ENCODE data around the gene PXK. TPM values are rescaled to one million over a fixed set of nuclear protein-coding genes. Genes with fewer than 3 reads are reported as not detected.

PXK gene
- total RNA-seq, 2 donors from 2014 or later = 8.2 to 12.7 TPM

DNA sequence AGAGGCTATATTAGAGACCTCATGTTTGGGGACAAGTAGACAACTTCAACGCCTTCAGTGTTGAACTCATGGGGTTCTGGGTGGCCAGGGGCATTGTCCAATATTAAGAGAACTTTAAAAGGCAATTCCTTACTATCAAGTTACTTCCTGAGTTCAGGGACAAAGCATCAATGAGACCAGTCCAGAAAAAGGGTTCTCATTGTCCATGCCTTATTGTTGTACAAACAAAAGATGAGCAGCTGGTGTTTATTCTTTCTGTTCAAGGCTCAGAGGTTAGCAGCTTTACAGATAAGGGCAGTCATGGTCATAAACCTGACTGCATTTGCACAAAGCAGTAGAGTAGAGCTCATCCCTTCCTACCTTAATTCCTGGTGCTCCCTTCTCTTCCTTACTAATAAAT, 119.5 kb downstream of the PXK start:
- no peak for ATAC-seq
- Histone ChIP-seq H3K36me3 (replicated peaks in 1 of 2; ENCODE audit: insufficient read depth in 1 of 2, low read depth in 2 of 2) (no peaks in the 10 kb centered on the region), H3K27me3 (no peaks in the 10 kb centered on the region), H3K27ac (no peak overlapping the region), H3K9me3 (peaks cover 0 to 6% (median 0%) of the 10 kb centered on the region in 3 donors), H3K4me1 (no peaks in the 10 kb centered on the region), H3K4me3 (no peak overlapping the region)
- TF ChIP-seq, protein P1, sequence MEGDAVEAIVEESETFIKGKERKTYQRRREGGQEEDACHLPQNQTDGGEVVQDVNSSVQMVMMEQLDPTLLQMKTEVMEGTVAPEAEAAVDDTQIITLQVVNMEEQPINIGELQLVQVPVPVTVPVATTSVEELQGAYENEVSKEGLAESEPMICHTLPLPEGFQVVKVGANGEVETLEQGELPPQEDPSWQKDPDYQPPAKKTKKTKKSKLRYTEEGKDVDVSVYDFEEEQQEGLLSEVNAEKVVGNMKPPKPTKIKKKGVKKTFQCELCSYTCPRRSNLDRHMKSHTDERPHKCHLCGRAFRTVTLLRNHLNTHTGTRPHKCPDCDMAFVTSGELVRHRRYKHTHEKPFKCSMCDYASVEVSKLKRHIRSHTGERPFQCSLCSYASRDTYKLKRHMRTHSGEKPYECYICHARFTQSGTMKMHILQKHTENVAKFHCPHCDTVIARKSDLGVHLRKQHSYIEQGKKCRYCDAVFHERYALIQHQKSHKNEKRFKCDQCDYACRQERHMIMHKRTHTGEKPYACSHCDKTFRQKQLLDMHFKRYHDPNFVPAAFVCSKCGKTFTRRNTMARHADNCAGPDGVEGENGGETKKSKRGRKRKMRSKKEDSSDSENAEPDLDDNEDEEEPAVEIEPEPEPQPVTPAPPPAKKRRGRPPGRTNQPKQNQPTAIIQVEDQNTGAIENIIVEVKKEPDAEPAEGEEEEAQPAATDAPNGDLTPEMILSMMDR (IDR thresholded peaks at IDR 0.05) = no peak
- no peak for TF ChIP-seq POLR2A (IDR thresholded peaks at IDR 0.05)
- no peak for DNase-seq
- intact Hi-C loops (cut with DNase I) = no loop called here
- 64 to 67% methylated on average over 1 of the region's 1 CpG for WGBS, 2 donors

DNA sequence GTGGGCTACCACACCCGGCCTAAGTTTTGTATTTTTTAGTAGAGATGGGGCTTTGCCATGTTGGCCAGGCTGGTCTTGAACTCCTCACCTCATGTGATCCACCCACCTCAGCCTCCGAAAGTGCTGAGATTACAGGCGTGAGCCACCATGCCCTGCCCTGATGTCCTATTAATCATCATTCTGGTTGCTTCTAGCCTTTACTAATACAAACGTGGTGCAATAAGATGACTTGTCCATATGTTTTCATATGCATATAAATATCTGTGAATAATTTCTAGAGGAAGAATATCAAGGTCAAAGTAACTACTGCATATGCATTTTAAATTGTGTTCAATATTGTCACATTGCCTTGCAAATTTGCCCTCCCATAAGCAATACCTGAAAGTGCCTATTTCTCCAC, 126.5 kb downstream of the PXK start:
- ATAC-seq (no peak), DNase-seq (no peak)
- intact Hi-C loops (cut with DNase I) = no loop called here
- Histone ChIP-seq H3K27ac (no peak overlapping the region), H3K4me1 (peaks cover 13% of the 10 kb centered on the region), H3K27me3 (no peaks in the 10 kb centered on the region), H3K4me3 (no peak overlapping the region), H3K9me3 (no peaks in the 10 kb centered on the region), H3K36me3 (replicated peaks in 1 of 2; ENCODE audit: insufficient read depth in 1 of 2, low read depth in 2 of 2) (no peaks in the 10 kb centered on the region)
- no peak for TF ChIP-seq POLR2A (IDR thresholded peaks at IDR 0.05)
- TF ChIP-seq, protein P1 (IDR thresholded peaks at IDR 0.05) = no peak
- WGBS, 2 donors = 79 to 82% methylated on average over 4 of the region's 4 CpGs

DNA sequence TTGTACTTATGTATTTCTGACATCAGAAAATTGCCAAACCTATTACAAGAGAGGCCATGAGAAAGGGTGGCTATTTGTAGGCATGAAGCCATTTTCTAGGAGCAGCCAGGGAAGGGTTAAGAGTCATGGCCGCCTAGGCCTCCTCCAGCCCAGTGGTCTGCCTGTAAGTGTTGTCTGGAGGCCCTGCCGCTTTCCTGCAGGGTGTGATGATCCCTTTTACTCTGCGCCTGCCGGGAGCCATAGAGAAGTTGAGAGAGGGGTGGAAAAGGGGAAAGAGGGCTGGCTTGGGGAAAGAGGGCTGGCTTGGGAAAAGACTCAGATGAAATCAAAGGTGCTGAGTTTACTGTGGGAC, 130.1 kb downstream of the PXK start:
- WGBS, 2 donors = 70 to 74% methylated on average over 4 of the region's 4 CpGs
- TF ChIP-seq POLR2A (IDR thresholded peaks at IDR 0.05) = no peak
- TF ChIP-seq, protein P1 (IDR thresholded peaks at IDR 0.05) = no peak
- H3K4me3 ChIP-seq = no peak overlapping the region
- H3K36me3 ChIP-seq (replicated peaks in 1 of 2; ENCODE audit: insufficient read depth in 1 of 2, low read depth in 2 of 2) = no peaks in the 10 kb centered on the region
- H3K27me3 ChIP-seq = no peaks in the 10 kb centered on the region
- ATAC-seq (no peak), DNase-seq (no peak)
- peaks cover 13% of the 10 kb centered on the region for H3K4me1 ChIP-seq
- H3K9me3 ChIP-seq = no peaks in the 10 kb centered on the region
- intact Hi-C loops (cut with DNase I) = no loop called here
- no peak overlapping the region for H3K27ac ChIP-seq

DNA sequence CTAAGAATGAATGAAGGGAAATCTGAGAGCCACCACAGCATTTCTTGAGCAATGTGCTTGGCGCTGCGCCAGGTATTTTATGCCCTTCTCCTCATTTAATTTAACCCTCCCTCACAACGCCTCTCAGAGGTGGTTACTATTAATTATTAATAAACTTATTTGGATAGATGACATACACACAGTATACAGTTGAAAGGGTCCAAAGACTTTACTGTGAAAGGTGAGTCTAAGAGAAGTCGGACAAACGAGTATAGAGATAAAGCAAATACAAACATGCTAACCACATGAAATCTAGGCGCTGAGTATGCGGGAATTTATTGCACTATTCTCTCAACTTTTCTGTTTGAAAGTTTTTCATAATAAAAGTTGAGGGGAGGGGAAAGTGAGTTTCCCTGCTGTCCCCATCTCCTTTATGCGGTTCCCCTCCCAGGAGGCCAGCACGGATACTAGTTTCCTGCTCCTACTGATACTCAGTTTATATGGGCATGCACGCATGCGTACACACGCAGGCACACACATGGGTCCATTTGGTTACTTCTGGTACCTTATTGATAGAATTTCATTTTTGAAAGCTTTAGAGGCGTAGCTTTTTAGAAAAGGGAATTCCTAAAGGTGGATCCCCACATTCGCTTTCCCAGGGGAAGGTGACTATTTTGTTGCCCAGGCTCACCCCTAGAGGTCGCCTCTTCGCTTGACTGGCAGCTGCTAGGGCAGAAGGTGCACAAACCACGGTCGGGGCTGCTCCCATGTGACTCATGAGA, 130.7 kb downstream of the PXK start:
- WGBS, 2 donors = 8 to 11% methylated on average over 12 to 18 of the region's 18 CpGs
- intact Hi-C loops (cut with DNase I) = no loop called here
- TF ChIP-seq, protein P1 (IDR thresholded peaks at IDR 0.05) = peak; percentile 70 to 83 (median 75)
- TF ChIP-seq POLR2A (IDR thresholded peaks at IDR 0.05) = no peak
- Histone ChIP-seq H3K4me1 (peaks cover 13% of the 10 kb centered on the region), H3K4me3 (no peak overlapping the region), H3K36me3 (replicated peaks in 1 of 2; ENCODE audit: insufficient read depth in 1 of 2, low read depth in 2 of 2) (no peaks in the 10 kb centered on the region), H3K27me3 (no peaks in the 10 kb centered on the region), H3K9me3 (no peaks in the 10 kb centered on the region), H3K27ac (no peak overlapping the region)
- ATAC-seq = peak; percentile 84
- peak; percentile 73 to 80 (median 78) for DNase-seq

DNA sequence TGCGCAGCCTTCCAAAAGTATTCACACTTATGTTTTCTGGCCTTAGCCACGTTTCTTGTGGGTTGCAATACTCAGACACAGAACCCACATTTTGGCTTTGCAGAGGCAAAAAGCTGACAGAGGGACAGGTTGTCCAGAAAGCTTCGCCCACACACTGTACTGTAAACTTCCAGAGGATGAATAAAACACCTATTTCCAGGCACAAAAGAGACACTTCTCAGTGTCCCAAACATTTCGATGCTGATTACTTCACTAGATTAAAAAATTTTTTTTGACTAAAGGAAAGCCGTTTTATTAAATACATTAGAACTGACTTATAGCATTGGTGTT, 131.2 kb downstream of the PXK start:
- DNase-seq (no peak), ATAC-seq (no peak)
- no peaks in the 10 kb centered on the region for H3K27me3 ChIP-seq
- H3K4me1 ChIP-seq = peaks cover 13% of the 10 kb centered on the region
- TF ChIP-seq, protein P1 (IDR thresholded peaks at IDR 0.05) = no peak
- TF ChIP-seq POLR2A (IDR thresholded peaks at IDR 0.05) = no peak
- no peak overlapping the region for H3K27ac ChIP-seq
- 31 to 33% methylated on average over 5 of the region's 5 CpGs for WGBS, 2 donors
- intact Hi-C loops (cut with DNase I) = no loop called here
- H3K36me3 ChIP-seq (replicated peaks in 1 of 2; ENCODE audit: insufficient read depth in 1 of 2, low read depth in 2 of 2) = no peaks in the 10 kb centered on the region
- no peak overlapping the region for H3K4me3 ChIP-seq
- H3K9me3 ChIP-seq = no peaks in the 10 kb centered on the region
